ENCODE data around the gene CREG2. TPM values are rescaled to one million over a fixed set of nuclear protein-coding genes. Genes with fewer than 3 reads are reported as not detected.

CREG2 gene
- total RNA-seq, 1 experiment from 2014 or later = 119 TPM

GRCh38 chr2:101420623-101421022 is 33.3 kb upstream of the CREG2 start:
- Mint-ChIP-seq H3K27me3 (ENCODE audit: insufficient read depth, unreplicated experiment) (no peaks in the 10 kb centered on the region), H3K4me3 (ENCODE audit: unreplicated experiment) (no peak overlapping the region), H3K36me3 (ENCODE audit: insufficient read depth, unreplicated experiment) (no peaks in the 10 kb centered on the region), H3K27ac (ENCODE audit: unreplicated experiment) (no peak overlapping the region), H3K9me3 (ENCODE audit: unreplicated experiment) (peaks cover under 1% of the 10 kb centered on the region), H3K4me1 (ENCODE audit: low read depth, unreplicated experiment) (no peaks in the 10 kb centered on the region)
- Histone ChIP-seq H3K4me3 (ENCODE audit: low read depth, low read length) (no peak overlapping the region), H3K4me1 (no peaks in the 10 kb centered on the region), H3K27me3 (replicated peaks; ENCODE audit: control insufficient read depth, insufficient read depth, low read length) (no peaks in the 10 kb centered on the region), H3K36me3 (ENCODE audit: control insufficient read depth, insufficient read depth, low read length) (no peaks in the 10 kb centered on the region), H3K9me3 (no peaks in the 10 kb centered on the region)
- TF ChIP-seq, protein P1, sequence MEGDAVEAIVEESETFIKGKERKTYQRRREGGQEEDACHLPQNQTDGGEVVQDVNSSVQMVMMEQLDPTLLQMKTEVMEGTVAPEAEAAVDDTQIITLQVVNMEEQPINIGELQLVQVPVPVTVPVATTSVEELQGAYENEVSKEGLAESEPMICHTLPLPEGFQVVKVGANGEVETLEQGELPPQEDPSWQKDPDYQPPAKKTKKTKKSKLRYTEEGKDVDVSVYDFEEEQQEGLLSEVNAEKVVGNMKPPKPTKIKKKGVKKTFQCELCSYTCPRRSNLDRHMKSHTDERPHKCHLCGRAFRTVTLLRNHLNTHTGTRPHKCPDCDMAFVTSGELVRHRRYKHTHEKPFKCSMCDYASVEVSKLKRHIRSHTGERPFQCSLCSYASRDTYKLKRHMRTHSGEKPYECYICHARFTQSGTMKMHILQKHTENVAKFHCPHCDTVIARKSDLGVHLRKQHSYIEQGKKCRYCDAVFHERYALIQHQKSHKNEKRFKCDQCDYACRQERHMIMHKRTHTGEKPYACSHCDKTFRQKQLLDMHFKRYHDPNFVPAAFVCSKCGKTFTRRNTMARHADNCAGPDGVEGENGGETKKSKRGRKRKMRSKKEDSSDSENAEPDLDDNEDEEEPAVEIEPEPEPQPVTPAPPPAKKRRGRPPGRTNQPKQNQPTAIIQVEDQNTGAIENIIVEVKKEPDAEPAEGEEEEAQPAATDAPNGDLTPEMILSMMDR (IDR thresholded peaks at IDR 0.05; ENCODE audit: insufficient read depth in 1 of 2, low read depth in 1 of 2, low read length in 1 of 2, severe bottlenecking in 1 of 2, unreplicated experiment in 1 of 2) = no peak
- no peak for DNase-seq
- POLR2A ChIA-PET = no interaction called here
- CTCF ChIA-PET = no interaction called here
- intact Hi-C loops (cut with micrococcal nuclease; ENCODE audit: unreplicated experiment) = no loop called here
- BruUV-seq (replicated peaks) = no TSS peak

- H3K36me3 ChIP-seq (ENCODE audit: control insufficient read depth, insufficient read depth, low read length) = no peaks in the 10 kb centered on the region
- TF ChIP-seq, protein P1 (IDR thresholded peaks at IDR 0.05; ENCODE audit: insufficient read depth in 1 of 2, low read depth in 1 of 2, low read length in 1 of 2, severe bottlenecking in 1 of 2, unreplicated experiment in 1 of 2) = peak; percentile 61
- no peaks in the 10 kb centered on the region for H3K27me3 ChIP-seq (replicated peaks; ENCODE audit: control insufficient read depth, insufficient read depth, low read length)
- Mint-ChIP-seq H3K4me3 (ENCODE audit: unreplicated experiment) (no peak overlapping the region), H3K9me3 (ENCODE audit: unreplicated experiment) (peaks cover 11% of the 10 kb centered on the region), H3K27ac (ENCODE audit: unreplicated experiment) (no peak overlapping the region), H3K4me1 (ENCODE audit: low read depth, unreplicated experiment) (no peaks in the 10 kb centered on the region), H3K27me3 (ENCODE audit: insufficient read depth, unreplicated experiment) (no peaks in the 10 kb centered on the region), H3K36me3 (ENCODE audit: insufficient read depth, unreplicated experiment) (no peaks in the 10 kb centered on the region)
- BruUV-seq (replicated peaks) = no TSS peak
- no peaks in the 10 kb centered on the region for H3K4me1 ChIP-seq
- intact Hi-C loops (cut with micrococcal nuclease; ENCODE audit: unreplicated experiment) = loop anchor here (1.0 kb wide), 2 partner anchors 100 to 412 kb away; no protein-coding TSS in a partner anchor
- CTCF ChIA-PET = interaction anchor here (0.6 to 1.0 kb wide), 3 partner anchors 8 to 83 kb away, joined by 3 to 10 read pairs (median 4); no protein-coding TSS in a partner anchor
- no peaks in the 10 kb centered on the region for H3K9me3 ChIP-seq
- H3K4me3 ChIP-seq (ENCODE audit: low read depth, low read length) = no peak overlapping the region
- DNase-seq = peak in 1 of 2 experiments; percentile 69
- POLR2A ChIA-PET = no interaction called here
These were observed 31.9 kb upstream of the CREG2 start for GRCh38 chr2:101419096-101419663.

DNA sequence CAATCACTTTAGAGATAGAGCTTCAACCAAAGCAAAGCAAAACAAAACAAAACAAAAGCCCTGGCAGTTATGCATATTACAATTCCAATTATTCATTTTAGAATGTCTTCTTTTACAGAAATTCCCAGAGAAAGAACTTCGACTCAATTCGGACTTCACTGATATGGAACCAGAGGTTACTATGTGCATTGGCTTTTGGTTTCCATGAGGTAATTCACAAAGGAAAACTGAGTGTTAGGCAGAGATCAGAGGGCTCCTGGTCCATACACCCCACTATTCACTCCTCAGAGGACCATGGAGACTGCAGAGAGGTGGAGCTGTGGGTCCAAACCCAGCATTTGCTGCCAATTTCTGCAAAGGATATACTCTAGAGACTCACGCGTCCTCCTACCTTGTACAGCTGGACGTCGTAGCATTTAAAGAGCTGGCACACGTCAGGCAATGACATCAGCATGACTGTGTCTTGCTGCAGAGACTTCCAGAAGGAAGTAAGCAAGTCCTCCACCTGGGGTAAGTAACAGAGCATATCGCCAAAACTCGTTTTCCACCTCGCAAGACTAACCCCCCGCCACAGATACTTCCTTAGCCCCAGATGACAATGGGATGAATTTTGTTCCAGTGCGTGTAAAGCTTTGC is 31.3 kb upstream of the CREG2 start:
- no TSS peak for BruUV-seq (replicated peaks)

More for the DNA sequence above, 31.3 kb upstream of the CREG2 start:
- no peaks in the 10 kb centered on the region for H3K27me3 Mint-ChIP-seq (ENCODE audit: insufficient read depth, unreplicated experiment)
- Histone ChIP-seq H3K36me3 (ENCODE audit: control insufficient read depth, insufficient read depth, low read length) (no peaks in the 10 kb centered on the region), H3K27me3 (replicated peaks; ENCODE audit: control insufficient read depth, insufficient read depth, low read length) (no peaks in the 10 kb centered on the region), H3K4me3 (ENCODE audit: low read depth, low read length) (no peak overlapping the region), H3K9me3 (no peaks in the 10 kb centered on the region), H3K4me1 (no peaks in the 10 kb centered on the region)
- no peak overlapping the region for H3K4me3 Mint-ChIP-seq (ENCODE audit: unreplicated experiment)
- H3K27ac Mint-ChIP-seq (ENCODE audit: unreplicated experiment) = no peak overlapping the region
- no peaks in the 10 kb centered on the region for H3K4me1 Mint-ChIP-seq (ENCODE audit: low read depth, unreplicated experiment)
- peaks cover 11% of the 10 kb centered on the region for H3K9me3 Mint-ChIP-seq (ENCODE audit: unreplicated experiment)
- TF ChIP-seq, protein P1 (IDR thresholded peaks at IDR 0.05; ENCODE audit: insufficient read depth in 1 of 2, low read depth in 1 of 2, low read length in 1 of 2, severe bottlenecking in 1 of 2, unreplicated experiment in 1 of 2) = no peak
- H3K36me3 Mint-ChIP-seq (ENCODE audit: insufficient read depth, unreplicated experiment) = no peaks in the 10 kb centered on the region
- CTCF ChIA-PET = interaction anchor here (0.6 to 1.5 kb wide), 4 partner anchors 8 to 84 kb away, joined by 3 to 10 read pairs (median 4); no protein-coding TSS in a partner anchor
- POLR2A ChIA-PET = no interaction called here
- no peak for DNase-seq
- intact Hi-C loops (cut with micrococcal nuclease; ENCODE audit: unreplicated experiment) = loop anchor here (1.0 kb wide), 2 partner anchors 101 to 413 kb away; no protein-coding TSS in a partner anchor
